Neural progenitor cell (in vitro differentiated cells): ENCODE results near the gene GOLGA6L10. TPM values are rescaled to one million over a fixed set of nuclear protein-coding genes. Genes with fewer than 3 reads are reported as not detected.
"Not testable (repeated sequence)": the region's sequence is repeated elsewhere in the genome, so short reads cannot be mapped to it uniquely, and the experiment has no call there.

Source experiments
- DNase-seq: peaks from one replicate; pipeline ENCODE4 v3.0.0-alpha.2; 2016; ENCODE audit warnings: low spot score
- H2AFZ ChIP-seq: fragments of 200-600 bp; sonication (generic); replicated peaks from 2 replicates; pipeline ENCODE4 v1.6.1; 2016; ENCODE audit warnings: antibody characterized with exemption
- H3F3A ChIP-seq: fragments of 200-600 bp; sonication (generic); 2 replicates; pipeline ENCODE4 v1.6.1; 2016; ENCODE audit warnings: antibody characterized with exemption, low read depth
- H3K27ac ChIP-seq: fragments of 200-600 bp; sonication (generic); 2 replicates; pipeline ENCODE4 v1.5.1; 2016; ENCODE audit warnings: mild to moderate bottlenecking
- H3K27me3 ChIP-seq: fragments of 200-600 bp; sonication (generic); 2 replicates; pipeline ENCODE4 v1.6.1; 2016; ENCODE audit warnings: mild to moderate bottlenecking, moderate library complexity
- H3K36me3 ChIP-seq: fragments of 200-600 bp; sonication (generic); 2 replicates; pipeline ENCODE4 v1.5.1; 2016
- H3K4me1 ChIP-seq: fragments of 200-600 bp; sonication (generic); 2 replicates; pipeline ENCODE4 v1.6.1; 2016; ENCODE audit warnings: mixed run types
- H3K4me2 ChIP-seq: fragments of 200-600 bp; sonication (generic); 2 replicates; pipeline ENCODE4 v1.6.1; 2016
- H3K4me3 ChIP-seq: fragments of 200-600 bp; sonication (generic); 2 replicates; pipeline ENCODE4 v1.5.1; 2016
- H3K79me2 ChIP-seq: fragments of 200-600 bp; sonication (generic); 2 replicates; pipeline ENCODE4 v1.6.1; 2016; ENCODE audit warnings: low read depth
- H3K9ac ChIP-seq: fragments of 200-600 bp; sonication (generic); 2 replicates; pipeline ENCODE4 v1.6.1; 2016
- H3K9me3 ChIP-seq: fragments of 200-600 bp; sonication (generic); 2 replicates; pipeline ENCODE4 v1.5.1; 2016; ENCODE audit warnings: low read depth
- H4K20me1 ChIP-seq: fragments of 200-600 bp; sonication (generic); 2 replicates; pipeline ENCODE4 v1.6.1; 2016; ENCODE audit warnings: low read depth
- H3K27ac Mint-ChIP-seq: 3 replicates; pipeline ENCODE4 v1.8.0; 2021; ENCODE audit warnings: mixed read lengths
- H3K27me3 Mint-ChIP-seq: 2 replicates; pipeline ENCODE4 v1.8.0; 2022; ENCODE audit warnings: low read depth, mild to moderate bottlenecking, inconsistent platforms, moderate library complexity, mixed read lengths; ENCODE audit not compliant: insufficient read depth
- H3K36me3 Mint-ChIP-seq: 3 replicates; pipeline ENCODE4 v1.8.0; 2021; ENCODE audit warnings: mixed read lengths
- H3K4me1 Mint-ChIP-seq: 3 replicates; pipeline ENCODE4 v1.8.0; 2021; ENCODE audit warnings: mixed read lengths
- H3K4me3 Mint-ChIP-seq: 3 replicates; pipeline ENCODE4 v1.8.0; 2021; ENCODE audit warnings: mild to moderate bottlenecking, moderate library complexity, mixed read lengths
- H3K9me3 Mint-ChIP-seq: 3 replicates; pipeline ENCODE4 v1.8.0; 2020; ENCODE audit warnings: mixed read lengths
- total RNA-seq: library from RNA; depleted of rRNA; stranded (reverse); fragments of >200 nt; gene quantifications from 2 replicates; pipeline ENCODE4 v1.2.3, GENCODE V29; 2015; ENCODE audit warnings: low replicate concordance
- TF ChIP-seq, protein P1 (sequence below): fragments of 200-600 bp; sonication (generic); IDR thresholded peaks from 2 replicates; pipeline ENCODE4 v1.5.1; 2017; ENCODE audit warnings: antibody characterized with exemption, mild to moderate bottlenecking

Gene GOLGA6L10
- total RNA-seq, 1 donor from 2014 or later = 1.3 TPM

DNA sequence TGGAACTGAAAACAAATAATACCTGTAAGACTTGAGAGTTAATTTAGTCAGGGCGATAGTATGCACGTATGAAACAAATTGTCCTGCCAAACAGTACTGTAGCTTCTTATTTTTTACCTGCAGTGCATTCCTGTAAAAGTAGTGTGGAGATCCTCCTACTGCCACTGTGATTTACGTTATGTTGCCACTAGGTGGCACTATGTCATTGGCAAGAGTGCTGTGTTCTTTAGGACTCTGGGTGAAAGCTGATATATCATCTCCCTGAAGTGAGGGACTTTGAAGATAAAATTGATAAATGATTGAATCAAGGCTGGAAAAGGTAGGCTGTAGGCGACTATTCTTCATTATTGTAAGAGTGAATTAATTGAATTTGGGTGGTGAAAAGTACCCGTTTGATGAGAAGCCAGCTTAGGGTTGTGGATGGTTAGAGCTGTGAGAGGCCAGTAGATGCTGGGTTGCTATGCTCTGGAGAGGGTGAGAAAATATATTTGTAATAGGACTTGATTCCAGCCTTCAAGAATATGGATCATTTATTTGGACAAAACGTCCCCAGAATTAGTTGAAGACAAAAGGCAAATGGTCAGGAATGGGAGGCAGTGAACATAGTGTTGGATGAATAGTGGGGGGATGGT, 16.5 kb upstream of the GOLGA6L10 start:
- not testable (repeated sequence) for H3K36me3 ChIP-seq, H3K4me2 ChIP-seq, H3K4me3 Mint-ChIP-seq, H3K36me3 Mint-ChIP-seq, H3K9me3 Mint-ChIP-seq, H2AFZ ChIP-seq, H3F3A ChIP-seq, H3K27me3 Mint-ChIP-seq, H4K20me1 ChIP-seq, H3K27ac Mint-ChIP-seq, H3K9me3 ChIP-seq, H3K4me1 ChIP-seq, DNase-seq, H3K27me3 ChIP-seq, H3K27ac ChIP-seq, H3K9ac ChIP-seq, H3K4me3 ChIP-seq, H3K79me2 ChIP-seq, H3K4me1 Mint-ChIP-seq
- TF ChIP-seq, protein P1, sequence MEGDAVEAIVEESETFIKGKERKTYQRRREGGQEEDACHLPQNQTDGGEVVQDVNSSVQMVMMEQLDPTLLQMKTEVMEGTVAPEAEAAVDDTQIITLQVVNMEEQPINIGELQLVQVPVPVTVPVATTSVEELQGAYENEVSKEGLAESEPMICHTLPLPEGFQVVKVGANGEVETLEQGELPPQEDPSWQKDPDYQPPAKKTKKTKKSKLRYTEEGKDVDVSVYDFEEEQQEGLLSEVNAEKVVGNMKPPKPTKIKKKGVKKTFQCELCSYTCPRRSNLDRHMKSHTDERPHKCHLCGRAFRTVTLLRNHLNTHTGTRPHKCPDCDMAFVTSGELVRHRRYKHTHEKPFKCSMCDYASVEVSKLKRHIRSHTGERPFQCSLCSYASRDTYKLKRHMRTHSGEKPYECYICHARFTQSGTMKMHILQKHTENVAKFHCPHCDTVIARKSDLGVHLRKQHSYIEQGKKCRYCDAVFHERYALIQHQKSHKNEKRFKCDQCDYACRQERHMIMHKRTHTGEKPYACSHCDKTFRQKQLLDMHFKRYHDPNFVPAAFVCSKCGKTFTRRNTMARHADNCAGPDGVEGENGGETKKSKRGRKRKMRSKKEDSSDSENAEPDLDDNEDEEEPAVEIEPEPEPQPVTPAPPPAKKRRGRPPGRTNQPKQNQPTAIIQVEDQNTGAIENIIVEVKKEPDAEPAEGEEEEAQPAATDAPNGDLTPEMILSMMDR = peak; percentile 43

DNA sequence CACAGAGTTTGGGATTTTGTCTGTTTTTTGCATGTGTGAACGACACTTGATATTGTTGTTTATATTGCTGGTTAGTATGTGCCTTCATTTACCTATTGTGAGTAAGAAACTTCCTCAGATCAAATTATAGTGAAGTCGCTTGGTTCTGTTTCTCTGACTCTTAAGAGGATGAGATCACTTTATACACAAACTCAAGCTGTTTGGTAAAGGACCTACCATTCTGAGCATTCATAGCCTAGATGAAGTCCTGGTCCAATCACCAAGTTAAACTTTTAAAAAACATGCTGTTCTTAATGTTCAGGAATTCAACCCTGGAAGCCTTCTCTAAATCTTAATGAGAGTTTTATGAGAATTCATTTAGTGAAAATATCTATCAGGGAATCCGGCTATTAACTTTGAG, 15.3 kb upstream of the GOLGA6L10 start:
- H3K9me3 Mint-ChIP-seq, H3K9me3 ChIP-seq: not testable (repeated sequence)

DNA sequence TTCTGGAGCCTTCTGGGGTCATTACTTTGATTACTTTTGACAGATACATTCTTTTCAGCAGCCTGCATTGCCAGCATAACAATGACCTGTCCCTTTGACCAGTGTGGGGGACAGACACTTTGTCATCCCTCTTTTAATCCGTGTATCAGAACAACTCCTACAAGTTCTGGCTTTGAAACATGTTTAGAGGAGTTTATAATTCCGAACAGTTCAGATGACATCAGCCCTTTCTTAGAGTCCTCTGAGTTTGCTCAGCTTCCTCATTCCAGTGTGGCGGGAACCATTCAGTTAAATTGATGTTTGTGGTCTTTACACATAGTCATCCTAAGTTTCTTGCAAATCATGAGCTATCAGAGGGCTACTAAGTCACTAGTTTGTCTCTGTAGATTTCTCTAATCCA, 13.5 kb upstream of the GOLGA6L10 start:
- DNase-seq, H3K27me3 ChIP-seq, H3F3A ChIP-seq, H3K4me2 ChIP-seq, H3K4me3 Mint-ChIP-seq, H2AFZ ChIP-seq, H3K4me1 Mint-ChIP-seq, H3K27ac Mint-ChIP-seq, H3K27me3 Mint-ChIP-seq, H3K9me3 ChIP-seq, H3K9me3 Mint-ChIP-seq, H3K79me2 ChIP-seq, H4K20me1 ChIP-seq, H3K27ac ChIP-seq, H3K4me3 ChIP-seq, H3K36me3 Mint-ChIP-seq, H3K36me3 ChIP-seq, H3K9ac ChIP-seq, H3K4me1 ChIP-seq: not testable (repeated sequence)

More for the DNA sequence above, 15.3 kb upstream of the GOLGA6L10 start:
- not testable (repeated sequence) for DNase-seq, H3K36me3 Mint-ChIP-seq, H3K27ac Mint-ChIP-seq, H3K27me3 ChIP-seq, H3F3A ChIP-seq, H3K4me3 ChIP-seq, H3K27ac ChIP-seq, H3K4me1 ChIP-seq, H4K20me1 ChIP-seq, H3K4me1 Mint-ChIP-seq, H3K27me3 Mint-ChIP-seq, H2AFZ ChIP-seq, H3K4me3 Mint-ChIP-seq, H3K9ac ChIP-seq, H3K79me2 ChIP-seq, H3K4me2 ChIP-seq, H3K36me3 ChIP-seq

DNA sequence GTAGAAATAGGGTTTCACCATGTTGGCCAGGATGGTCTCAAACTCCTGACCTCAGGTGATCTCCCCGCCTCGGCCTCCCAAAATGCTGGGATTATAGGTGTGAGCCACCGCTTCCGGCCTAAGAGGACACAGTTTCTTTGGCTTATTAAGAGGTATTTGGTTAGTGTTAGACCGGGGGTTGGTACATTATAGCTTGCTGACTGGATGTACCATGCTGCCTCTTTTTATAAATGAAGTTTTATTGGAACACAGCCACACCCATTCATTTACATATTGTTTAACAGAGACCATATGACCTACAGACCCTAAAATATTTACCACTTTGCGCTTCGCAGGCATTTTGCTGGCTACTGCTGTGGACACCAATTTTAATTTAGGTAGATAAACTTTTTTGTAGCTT, 11.3 kb upstream of the GOLGA6L10 start:
- not testable (repeated sequence) for H3K36me3 ChIP-seq, H3K4me1 ChIP-seq, H3K36me3 Mint-ChIP-seq, H3F3A ChIP-seq, H3K27me3 ChIP-seq, H3K4me3 ChIP-seq, H2AFZ ChIP-seq, H3K27ac ChIP-seq, H3K4me1 Mint-ChIP-seq, H3K79me2 ChIP-seq, H3K4me2 ChIP-seq, H3K9ac ChIP-seq, DNase-seq, H3K27ac Mint-ChIP-seq, H3K27me3 Mint-ChIP-seq, H4K20me1 ChIP-seq, H3K9me3 Mint-ChIP-seq, H3K9me3 ChIP-seq, H3K4me3 Mint-ChIP-seq

DNA sequence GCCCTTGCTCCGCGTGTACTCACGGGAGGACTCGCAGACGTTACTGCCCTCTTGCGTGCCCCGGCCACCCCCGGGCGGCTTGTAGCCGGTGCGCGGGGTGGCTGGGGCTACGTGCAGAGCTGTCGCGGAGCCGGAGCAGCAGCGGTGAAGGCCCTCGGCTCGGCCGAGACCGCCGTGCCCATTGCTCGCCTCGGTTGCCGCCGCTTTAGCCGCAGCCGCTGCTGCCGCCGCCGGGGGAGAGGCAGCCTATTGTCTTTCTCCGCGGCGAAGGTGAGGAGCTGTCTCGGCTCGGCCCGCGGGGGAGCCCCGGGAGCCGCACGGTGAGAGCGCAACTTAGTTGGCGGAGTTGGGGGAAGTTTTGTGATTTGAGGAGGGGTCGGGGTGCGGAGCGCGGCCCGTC, 5.8 kb upstream of the GOLGA6L10 start:
- H3K4me1 ChIP-seq, H3K4me3 ChIP-seq, H3K4me2 ChIP-seq, H3K4me1 Mint-ChIP-seq, H3K4me3 Mint-ChIP-seq, H2AFZ ChIP-seq, H3K27ac Mint-ChIP-seq, H3K9me3 ChIP-seq, H3F3A ChIP-seq, H3K9ac ChIP-seq, H4K20me1 ChIP-seq, H3K27ac ChIP-seq, H3K27me3 ChIP-seq, H3K9me3 Mint-ChIP-seq, H3K27me3 Mint-ChIP-seq, H3K36me3 ChIP-seq, DNase-seq, H3K79me2 ChIP-seq, H3K36me3 Mint-ChIP-seq: not testable (repeated sequence)

DNA sequence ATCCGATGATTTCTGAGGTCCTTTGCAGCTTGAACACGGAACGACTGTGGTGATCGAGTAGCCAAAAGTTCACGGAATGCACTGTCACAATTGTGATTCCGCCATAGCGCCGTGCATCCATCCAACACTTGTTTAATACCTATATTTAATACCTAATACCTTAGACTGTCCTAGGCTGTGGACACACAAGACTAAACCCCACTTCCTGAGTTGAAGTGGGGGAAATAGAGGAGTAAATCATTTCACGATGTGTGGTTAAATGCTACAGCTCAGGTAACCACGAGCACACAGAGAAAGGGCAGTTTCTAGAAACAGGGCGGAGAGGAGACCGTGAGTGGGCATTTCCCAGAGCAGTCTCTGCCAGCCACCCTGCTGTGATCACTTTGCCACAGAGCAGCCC, 5.3 kb upstream of the GOLGA6L10 start:
- not testable (repeated sequence) for DNase-seq, H2AFZ ChIP-seq, H3K27ac Mint-ChIP-seq, H3K4me1 Mint-ChIP-seq, H3K79me2 ChIP-seq, H3K9me3 ChIP-seq, H3K9me3 Mint-ChIP-seq, H3F3A ChIP-seq, H3K36me3 ChIP-seq, H3K9ac ChIP-seq, H3K27ac ChIP-seq, H3K4me3 Mint-ChIP-seq, H3K27me3 ChIP-seq, H3K36me3 Mint-ChIP-seq, H3K4me1 ChIP-seq, H4K20me1 ChIP-seq, H3K27me3 Mint-ChIP-seq
- H3K4me2 ChIP-seq = peak overlapping the region; percentile 98
- H3K4me3 ChIP-seq = peak overlapping the region; percentile 55

DNA sequence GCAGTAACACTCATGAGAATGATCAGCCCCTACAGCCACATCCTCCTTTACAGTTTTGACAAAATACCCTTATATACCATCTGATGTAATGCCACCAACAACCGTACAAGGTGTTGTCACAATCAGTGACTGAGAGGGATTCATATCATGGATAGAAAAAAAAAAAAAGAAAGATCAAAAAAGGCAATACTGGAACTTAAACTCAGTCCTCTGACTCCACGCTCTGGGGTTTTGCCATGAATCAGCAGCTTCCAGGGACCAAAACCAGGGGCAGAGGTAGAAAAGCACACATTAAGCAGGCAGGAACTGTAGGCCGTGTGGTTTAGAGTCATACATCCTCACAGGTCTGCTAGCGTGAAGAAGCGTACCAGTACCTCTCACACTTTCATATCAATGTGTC, 1.6 kb downstream of the GOLGA6L10 start:
- not testable (repeated sequence) for H3K27me3 ChIP-seq, H3K4me1 Mint-ChIP-seq, H3K36me3 ChIP-seq, H3K4me2 ChIP-seq, DNase-seq, H4K20me1 ChIP-seq, H3K36me3 Mint-ChIP-seq, H3F3A ChIP-seq, H3K4me1 ChIP-seq, H3K9ac ChIP-seq, H3K27ac ChIP-seq, H3K4me3 Mint-ChIP-seq, H3K9me3 Mint-ChIP-seq, H3K27ac Mint-ChIP-seq, H3K9me3 ChIP-seq, H3K4me3 ChIP-seq, H3K79me2 ChIP-seq, H3K27me3 Mint-ChIP-seq, H2AFZ ChIP-seq

DNA sequence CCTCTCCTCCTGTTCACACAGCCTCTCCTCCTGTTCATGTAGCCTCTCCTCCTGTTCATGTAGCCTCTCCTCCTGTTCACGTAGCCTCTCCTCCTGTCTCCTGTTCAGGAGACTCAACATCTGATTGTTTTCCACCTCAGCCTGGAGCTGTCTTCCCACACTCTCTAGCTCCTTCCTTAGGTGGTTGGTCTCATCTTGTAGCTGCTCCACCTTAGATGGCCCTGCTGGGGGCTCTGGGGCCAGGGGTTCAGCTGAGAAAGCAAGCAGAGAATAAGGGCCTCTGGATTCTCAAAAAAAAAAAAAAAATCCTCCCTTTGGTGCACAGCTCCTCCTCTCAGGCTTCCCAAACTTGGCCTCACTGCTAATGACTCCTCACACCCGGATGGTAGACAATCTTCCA, 4.1 kb downstream of the GOLGA6L10 start:
- H3F3A ChIP-seq, H3K79me2 ChIP-seq, H3K36me3 Mint-ChIP-seq, H3K27me3 ChIP-seq, H3K4me2 ChIP-seq, H3K4me3 ChIP-seq, H3K9ac ChIP-seq, H3K36me3 ChIP-seq, DNase-seq, H3K4me1 ChIP-seq, H3K9me3 Mint-ChIP-seq, H3K4me1 Mint-ChIP-seq, H2AFZ ChIP-seq, H3K27me3 Mint-ChIP-seq, H4K20me1 ChIP-seq, H3K9me3 ChIP-seq, H3K27ac Mint-ChIP-seq, H3K27ac ChIP-seq, H3K4me3 Mint-ChIP-seq: not testable (repeated sequence)
